Caco-2 (cell line): ENCODE data around the gene FN3KRP. TPM values are rescaled to one million over a fixed set of nuclear protein-coding genes. Genes with fewer than 3 reads are reported as not detected.

Source experiments
- BruUV-seq: library from RNA; stranded (reverse); fragments of 400-500 nt; replicated peaks from 2 replicates; lab custom pipeline; 2021; lab: Mats Ljungman, UMichigan
- CTCF ChIA-PET: fragments of 300-600 bp; sonication (Branson Sonifier 250); formaldehyde crosslinking; loops from one replicate; lab custom pipeline; 2022; ENCODE audit warnings: antibody characterized with exemption; lab: Charles Lee
- POLR2A ChIA-PET: fragments of 300-600 bp; sonication (Branson Sonifier 250); formaldehyde crosslinking; loops from one replicate; lab custom pipeline; 2022; ENCODE audit warnings: antibody characterized with exemption; lab: Charles Lee
- DNase-seq, 2 experiments: peaks; one replicate each; pipeline versions ENCODE4 v3.0.0 to v3.0.0-alpha.2; 2020 to 2022
- H3K27me3 ChIP-seq: replicated peaks from 2 replicates; pipeline ENCODE4 v1.6.0; 2011; ENCODE audit warnings: low read length; ENCODE audit not compliant: control insufficient read depth, insufficient read depth
- H3K36me3 ChIP-seq: 2 replicates; pipeline ENCODE4 v1.5.1; 2011; ENCODE audit warnings: low read length; ENCODE audit not compliant: control insufficient read depth, insufficient read depth
- H3K4me1 ChIP-seq: fragments of 250-450 bp; sonication (Bioruptor Pico); 2 replicates; pipeline ENCODE4 v1.5.1; 2020; ENCODE audit warnings: mild to moderate bottlenecking
- H3K4me3 ChIP-seq: 2 replicates; pipeline ENCODE4 v1.5.1; 2011; ENCODE audit warnings: low read depth, mild to moderate bottlenecking, control low read depth, low read length
- H3K9me3 ChIP-seq: fragments of 250-450 bp; sonication (Bioruptor Pico); 2 replicates; pipeline ENCODE4 v1.5.1; 2020; ENCODE audit warnings: mild to moderate bottlenecking, moderate library complexity
- H3K27ac Mint-ChIP-seq: one replicate; pipeline ENCODE4 v1.8.0; 2022; ENCODE audit warnings: mixed read lengths; ENCODE audit not compliant: unreplicated experiment
- H3K27me3 Mint-ChIP-seq: one replicate; pipeline ENCODE4 v1.8.0; 2022; ENCODE audit warnings: mixed read lengths; ENCODE audit not compliant: insufficient read depth, unreplicated experiment
- H3K36me3 Mint-ChIP-seq: one replicate; pipeline ENCODE4 v1.8.0; 2022; ENCODE audit warnings: mild to moderate bottlenecking, mixed read lengths; ENCODE audit not compliant: insufficient read depth, unreplicated experiment
- H3K4me1 Mint-ChIP-seq: one replicate; pipeline ENCODE4 v1.8.0; 2022; ENCODE audit warnings: low read depth, mixed read lengths; ENCODE audit not compliant: unreplicated experiment
- H3K4me3 Mint-ChIP-seq: one replicate; pipeline ENCODE4 v1.8.0; 2022; ENCODE audit warnings: mild to moderate bottlenecking, moderate library complexity, mixed read lengths; ENCODE audit not compliant: unreplicated experiment
- H3K9me3 Mint-ChIP-seq: one replicate; pipeline ENCODE4 v1.8.0; 2022; ENCODE audit warnings: mixed read lengths; ENCODE audit not compliant: unreplicated experiment
- CTCF ChIP-seq, 2 experiments: fragments of 200-600 bp in 1 of 2; IDR thresholded peaks; 1 replicate in 1 of 2; 2 replicates in 1 of 2; pipeline versions ENCODE4 v1.5.1 to v1.8.0; 2011 to 2022; ENCODE audit warnings: antibody characterized with exemption in 1 of 2, control low read depth in 1 of 2, inconsistent platforms in 1 of 2, low read depth in 1 of 2, low read length in 1 of 2, mild to moderate bottlenecking in 1 of 2, moderate library complexity in 1 of 2; ENCODE audit not compliant: insufficient read depth in 1 of 2, severe bottlenecking in 1 of 2, unreplicated experiment in 1 of 2
- intact Hi-C: fragments of 100-400 bp; cut with micrococcal nuclease; formaldehyde crosslinking; loops from one replicate; pipeline ENCODE4 v1.10.0; 2022; ENCODE audit not compliant: unreplicated experiment
- total RNA-seq: library from RNA; stranded (reverse); gene quantifications from 2 replicates; pipeline ENCODE4 v1.2.3, GENCODE V29; 2022

The FN3KRP gene
- total RNA-seq, 1 experiment from 2014 or later: 53.6 TPM

GRCh38 chr17:82687375-82687861, 29.1 kb upstream of the FN3KRP start:
- BruUV-seq: no TSS peak
- no peak for DNase-seq
- intact Hi-C loops: no loop called here
- Histone ChIP-seq H3K4me1 (no peaks in the 10 kb centered on the region), H3K36me3 (no peaks in the 10 kb centered on the region), H3K4me3 (no peak overlapping the region), H3K9me3 (peaks cover 5% of the 10 kb centered on the region; the same call in 1 of the 2 replicates), H3K27me3 (no peaks in the 10 kb centered on the region)
- H3K36me3 Mint-ChIP-seq: no peaks in the 10 kb centered on the region
- no peak for TF ChIP-seq CTCF (IDR thresholded peaks at IDR 0.05; ENCODE audit: insufficient read depth in 1 of 2, low read depth in 1 of 2, low read length in 1 of 2, severe bottlenecking in 1 of 2, unreplicated experiment in 1 of 2)
- no peak overlapping the region for H3K27ac Mint-ChIP-seq
- no peaks in the 10 kb centered on the region for H3K27me3 Mint-ChIP-seq
- no peaks in the 10 kb centered on the region for H3K4me1 Mint-ChIP-seq
- no peaks in the 10 kb centered on the region for H3K9me3 Mint-ChIP-seq
- ChIA-PET POLR2A (no interaction called here), CTCF (no interaction called here)
- no peak overlapping the region for H3K4me3 Mint-ChIP-seq

- POLR2A ChIA-PET: no interaction called here
- intact Hi-C loops: no loop called here
- no peak for DNase-seq
- no peaks in the 10 kb centered on the region for H3K4me1 ChIP-seq
- H3K9me3 Mint-ChIP-seq: no peaks in the 10 kb centered on the region
- no peak for TF ChIP-seq CTCF (IDR thresholded peaks at IDR 0.05; ENCODE audit: insufficient read depth in 1 of 2, low read depth in 1 of 2, low read length in 1 of 2, severe bottlenecking in 1 of 2, unreplicated experiment in 1 of 2)
- H3K36me3 ChIP-seq: no peaks in the 10 kb centered on the region
- H3K9me3 ChIP-seq: peaks cover under 1% of the 10 kb centered on the region; the same call in 1 of the 2 replicates
- BruUV-seq: no TSS peak
- no peak overlapping the region for H3K4me3 Mint-ChIP-seq
- no peak overlapping the region for H3K4me3 ChIP-seq
- H3K4me1 Mint-ChIP-seq: no peaks in the 10 kb centered on the region
- no peaks in the 10 kb centered on the region for H3K36me3 Mint-ChIP-seq
- no peaks in the 10 kb centered on the region for H3K27me3 ChIP-seq
- H3K27me3 Mint-ChIP-seq: no peaks in the 10 kb centered on the region
- CTCF ChIA-PET: no interaction called here
- H3K27ac Mint-ChIP-seq: no peak overlapping the region
These were observed 28.6 kb upstream of the FN3KRP start for GRCh38 chr17:82687871-82688270.

DNA sequence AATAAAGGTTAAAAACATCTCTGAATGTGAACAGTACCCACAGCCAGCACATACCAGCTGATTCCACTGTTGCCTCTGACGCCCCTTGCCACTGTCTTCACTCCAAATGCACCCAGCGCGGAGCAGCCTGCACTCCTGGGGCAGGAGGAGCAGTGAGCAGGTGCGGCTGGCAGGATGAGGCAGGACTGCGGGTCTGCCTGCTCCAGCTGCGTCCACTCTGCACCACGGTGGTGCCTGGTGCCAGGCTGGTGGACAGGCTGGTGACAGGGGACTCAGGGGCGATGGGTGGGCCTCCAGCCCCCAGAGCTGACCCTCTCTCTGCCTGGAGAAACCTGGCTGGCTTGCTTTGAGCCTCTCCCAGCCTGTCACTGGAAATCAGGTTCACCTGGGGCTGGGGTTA, 27.4 kb upstream of the FN3KRP start:
- Mint-ChIP-seq H3K36me3 (no peaks in the 10 kb centered on the region), H3K9me3 (peaks cover 1% of the 10 kb centered on the region), H3K27ac (no peak overlapping the region), H3K4me3 (no peak overlapping the region), H3K4me1 (no peaks in the 10 kb centered on the region), H3K27me3 (no peaks in the 10 kb centered on the region)
- intact Hi-C loops: no loop called here
- no peak overlapping the region for H3K4me3 ChIP-seq
- POLR2A ChIA-PET: no interaction called here
- CTCF ChIA-PET: no interaction called here
- TF ChIP-seq CTCF (IDR thresholded peaks at IDR 0.05; ENCODE audit: insufficient read depth in 1 of 2, low read depth in 1 of 2, low read length in 1 of 2, severe bottlenecking in 1 of 2, unreplicated experiment in 1 of 2): no peak
- H3K27me3 ChIP-seq: no peaks in the 10 kb centered on the region
- DNase-seq: no peak
- H3K9me3 ChIP-seq: peaks cover under 1% of the 10 kb centered on the region; the same call in 1 of the 2 replicates
- H3K36me3 ChIP-seq: no peaks in the 10 kb centered on the region
- no peaks in the 10 kb centered on the region for H3K4me1 ChIP-seq
- BruUV-seq: no TSS peak
